GM12892 (cell line): Measurements from ENCODE around the gene SNPH.

ENCODE experiments used
- POLR2A ChIP-seq: IDR thresholded peaks from 2 replicates; pipeline ENCODE4 v1.6.1; 2011; ENCODE audit warnings: low read depth, low read length, control low read depth
- POLR2AphosphoS5 ChIP-seq: IDR thresholded peaks from 2 replicates; pipeline ENCODE4 v1.6.1; 2011; ENCODE audit warnings: low read depth, low read length, control low read depth

DNA sequence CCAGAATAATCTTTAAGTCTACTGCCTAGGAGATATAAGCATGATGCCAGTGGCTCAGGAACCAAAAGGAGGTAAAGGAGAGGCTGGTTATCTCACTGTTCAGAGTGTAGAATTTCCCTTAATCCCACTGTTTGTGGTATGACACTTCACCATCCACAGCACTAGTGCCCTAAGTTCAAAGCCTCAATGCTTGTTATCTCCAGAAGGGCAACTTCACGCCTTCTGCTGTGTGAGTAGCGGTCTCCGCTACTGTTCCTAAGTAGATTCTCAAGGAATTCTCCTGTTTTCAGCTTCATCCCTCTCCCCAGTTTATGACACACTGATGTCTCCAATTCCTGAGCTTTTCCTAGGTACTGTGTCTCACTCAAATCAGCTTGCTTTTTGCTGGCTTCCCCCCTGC, 13.7 kb upstream of the SNPH start:
- TF ChIP-seq POLR2A = no peak
- no peak for TF ChIP-seq POLR2AphosphoS5
